K562 (cell line): ENCODE results near the gene PRPSAP1. TPM values are rescaled to one million over a fixed set of nuclear protein-coding genes. Genes with fewer than 3 reads are reported as not detected.

Source experiments
- ATAC-seq: fragments of 200-7000 bp; cut with Tn5 transposase; 3 replicates; pipeline ENCODE4 v1.9.1; 2020; ENCODE audit warnings: moderate library complexity
- BruUV-seq: library from RNA; stranded (reverse); fragments of 400-500 nt; replicated peaks from 2 replicates; lab custom pipeline; 2021; lab: Mats Ljungman, UMichigan
- CTCF ChIA-PET: fragments of 300-600 bp; formaldehyde crosslinking; extraction: SDS; loops from one replicate; lab custom pipeline; 2021; ENCODE audit warnings: low intra/inter-chr PET ratio; lab: Yijun Ruan, JAX
- POLR2A ChIA-PET: fragments of 300-600, 350-650 bp; sonication (Branson Sonifier 250); formaldehyde crosslinking; extraction: SDS; loops from one replicate; lab custom pipeline; 2021; ENCODE audit warnings: antibody characterized with exemption, inconsistent platforms; lab: Yijun Ruan, JAX
- DNase-seq, 4 experiments: peaks; one replicate each; pipeline versions ENCODE4 v3.0.0 to v3.0.0-alpha.2; 2011 to 2018; ENCODE audit warnings: low spot score in 3 of 4, mixed read lengths in 3 of 4; ENCODE audit errors: extremely low read depth in 1 of 4
- FAIRE-seq: peaks from 2 replicates; lab custom pipeline; 2011; peaks lifted over from hg19 to GRCh38; lab: Jason Lieb, UNC
- H2AFZ ChIP-seq: 2 replicates; pipeline ENCODE4 v1.6.0; 2011; ENCODE audit warnings: low read depth, low read length, control low read depth, inconsistent platforms
- H3K27ac ChIP-seq: fragments of 200-600 bp; 3 replicates; pipeline ENCODE4 v1.8.0; 2011; ENCODE audit warnings: low read depth, mild to moderate bottlenecking, control low read depth, inconsistent platforms, low read length, moderate library complexity, mixed read lengths; ENCODE audit errors: extremely low read depth
- H3K27me3 ChIP-seq, 2 experiments: fragments of 300-600 bp in 1 of 2; 2 replicates in 1 of 2; 3 replicates in 1 of 2; pipeline versions ENCODE4 v1.6.0 to v1.8.0; 2011; ENCODE audit warnings: inconsistent platforms in 2 of 2, low read length in 2 of 2, mild to moderate bottlenecking in 1 of 2, mixed read lengths in 1 of 2, moderate library complexity in 1 of 2; ENCODE audit not compliant: control insufficient read depth in 2 of 2, insufficient read depth in 2 of 2
- H3K36me3 ChIP-seq: fragments of 300-600 bp; 3 replicates; pipeline ENCODE4 v1.8.0; 2011; ENCODE audit warnings: mild to moderate bottlenecking, low read length, inconsistent platforms; ENCODE audit not compliant: control insufficient read depth, insufficient read depth
- H3K4me1 ChIP-seq, 2 experiments: fragments of 200-600 bp in 1 of 2; replicated peaks in 1 of 2; 2 replicates in 1 of 2; 3 replicates in 1 of 2; pipeline versions ENCODE4 v1.5.1 to v1.8.0; 2011; ENCODE audit warnings: inconsistent platforms in 2 of 2, low read length in 2 of 2, mild to moderate bottlenecking in 1 of 2, mixed read lengths in 1 of 2, moderate library complexity in 1 of 2; ENCODE audit not compliant: control insufficient read depth in 2 of 2, insufficient read depth in 2 of 2
- H3K4me2 ChIP-seq: 2 replicates; pipeline ENCODE4 v1.6.1; 2011; ENCODE audit warnings: low read length, control low read depth, inconsistent platforms, mixed read lengths; ENCODE audit not compliant: insufficient read depth
- H3K4me3 ChIP-seq: fragments of 200-600 bp; sonication (generic), shearing (Covaris generic); 2 replicates; pipeline ENCODE4 v1.5.1; 2016; ENCODE audit warnings: control low read depth, inconsistent platforms
- H3K79me2 ChIP-seq: fragments of 200-600 bp; 3 replicates; pipeline ENCODE4 v1.8.0; 2011; ENCODE audit warnings: low read length, inconsistent platforms; ENCODE audit not compliant: control insufficient read depth, insufficient read depth
- H3K9ac ChIP-seq, 2 experiments: 2 replicates each; pipeline versions ENCODE4 v1.6.0 to v1.6.1; 2011; ENCODE audit warnings: low read depth in 2 of 2, low read length in 2 of 2, control low read depth in 1 of 2, inconsistent platforms in 1 of 2, mild to moderate bottlenecking in 1 of 2, mixed read lengths in 1 of 2; ENCODE audit not compliant: insufficient read depth in 1 of 2
- H3K9me1 ChIP-seq: one replicate; pipeline ENCODE4 v1.6.0; 2011; ENCODE audit warnings: inconsistent platforms, mild to moderate bottlenecking, low read length, moderate library complexity; ENCODE audit not compliant: control insufficient read depth, insufficient read depth
- H3K9me3 ChIP-seq: replicated peaks from 2 replicates; pipeline ENCODE4 v1.5.1; 2011; ENCODE audit warnings: low read depth, low read length, inconsistent platforms; ENCODE audit not compliant: control insufficient read depth, insufficient read depth
- H4K20me1 ChIP-seq: replicated peaks from 2 replicates; pipeline ENCODE4 v1.6.1; 2011; ENCODE audit warnings: low read length, inconsistent platforms, mixed read lengths; ENCODE audit not compliant: control insufficient read depth, insufficient read depth
- ARID1B ChIP-seq: fragments of 450-650 bp; IDR thresholded peaks from 2 replicates; pipeline ENCODE4 v1.6.1; 2016; ENCODE audit warnings: antibody characterized with exemption, mild to moderate bottlenecking, inconsistent platforms
- BRD9 ChIP-seq: fragments of 450-650 bp; IDR thresholded peaks from 2 replicates; pipeline ENCODE4 v1.6.1; 2018; ENCODE audit warnings: low read depth; ENCODE audit not compliant: partially characterized antibody
- FOXA3 ChIP-seq, 2 experiments: fragments of 450-650 bp in 1 of 2; sonication (generic) in 1 of 2; formaldehyde crosslinking; IDR thresholded peaks in 1 of 2; conservative IDR thresholded peaks in 1 of 2; 2 replicates each; pipeline versions ENCODE4 v1.4.0 to v1.8.0; 2020 to 2022; ENCODE audit warnings: mild to moderate bottlenecking in 2 of 2, missing genetic modification reagents in 1 of 2
- HMG20A ChIP-seq: fragments of 450-650 bp; formaldehyde crosslinking; conservative IDR thresholded peaks from 2 replicates; pipeline ENCODE4 v1.4.0; 2020; ENCODE audit warnings: mild to moderate bottlenecking, mixed read lengths
- MAZ ChIP-seq, 2 experiments: fragments of 450-650 bp in 1 of 2; sonication (generic) in 1 of 2; formaldehyde crosslinking; IDR thresholded peaks in 1 of 2; conservative IDR thresholded peaks in 1 of 2; 2 replicates each; pipeline versions ENCODE4 v1.4.0 to v1.5.0; 2020; ENCODE audit warnings: mild to moderate bottlenecking in 1 of 2, missing genetic modification reagents in 1 of 2
- MTA1 ChIP-seq: fragments of 450-650 bp; IDR thresholded peaks from 2 replicates; pipeline ENCODE4 v1.6.1; 2017; ENCODE audit warnings: borderline replicate concordance
- NFATC3 ChIP-seq: fragments of 450-650 bp; IDR thresholded peaks from 2 replicates; pipeline ENCODE4 v1.6.1; 2017; ENCODE audit warnings: mild to moderate bottlenecking
- NFIC ChIP-seq: fragments of 450-650 bp; IDR thresholded peaks from 2 replicates; pipeline ENCODE4 v1.6.1; 2017; ENCODE audit warnings: mild to moderate bottlenecking, inconsistent platforms
- POLR3G ChIP-seq: IDR thresholded peaks from 2 replicates; pipeline ENCODE4 v1.6.1; 2011; ENCODE audit not compliant: insufficient read length, insufficient replicate concordance; ENCODE audit errors: extremely low read depth
- SMARCA5 ChIP-seq: fragments of 450-650 bp; IDR thresholded peaks from 2 replicates; pipeline ENCODE4 v1.6.1; 2016
- SNRNP70 ChIP-seq: fragments of 200-400 bp; formaldehyde crosslinking; optimal IDR thresholded peaks from 2 replicates; pipeline ENCODE3; 2017; ENCODE audit warnings: low read depth, low read length
- THRAP3 ChIP-seq: fragments of 450-650 bp; IDR thresholded peaks from 2 replicates; pipeline ENCODE4 v1.6.1; 2016; ENCODE audit warnings: mild to moderate bottlenecking, inconsistent platforms, borderline replicate concordance
- ZNF507 ChIP-seq: conservative IDR thresholded peaks from 2 replicates; pipeline ENCODE4 v1.6.1; 2017; ENCODE audit warnings: missing genetic modification characterization, missing compliant biosample characterization
- WGBS: fragments of 100-300 bp; shearing (Covaris generic); methylation state at CpG from one replicate; pipeline ENCODE4 v1.1.6; 2016; ENCODE audit warnings: low coverage, mixed read lengths; ENCODE audit not compliant: insufficient coverage; ENCODE audit errors: missing lambda C conversion rate; 5-methylcytosine and 5-hydroxymethylcytosine counted together
- in situ Hi-C: fragments of 300-500 bp; cut with MboI; formaldehyde crosslinking; loops from 4 replicates; pipeline ENCODE4 v1.15.0; 2018; ENCODE audit warnings: inconsistent platforms, mixed read lengths
- intact Hi-C: fragments of 100-400 bp; cut with micrococcal nuclease; formaldehyde crosslinking; loops from 2 replicates; pipeline ENCODE4 v1.14.2; 2022
- polyA plus RNA-seq, 8 experiments: library from polyadenylated mRNA; depleted of rRNA in 4 of 8; stranded (reverse) in 5 of 8; unstranded in 3 of 8; fragments of >200 nt; fragmentation: Nextera tagmentation in 2 of 8; fragmentation: Illumina TruSeq in 1 of 8; extraction: Ambion mirVana in 2 of 8; extraction: Trizol in 1 of 8; gene quantifications; 2 replicates each; pipeline versions ENCODE4 v1.2.1 to v1.2.3, GENCODE V29; 2011 to 2014; ENCODE audit warnings: inconsistent platforms in 1 of 8, missing spikeins in 1 of 8
- total RNA-seq, 7 experiments: library from RNA; depleted of rRNA in 6 of 7; stranded (reverse); fragments of >200 nt in 6 of 7; fragmentation: Illumina TruSeq in 2 of 7; extraction: Trizol in 2 of 7; gene quantifications; 2 replicates each; pipeline versions ENCODE4 v1.2.1 to v1.2.3, GENCODE V29; 2011 to 2021; ENCODE audit warnings: low replicate concordance in 1 of 7
- TF ChIP-seq, protein P1 (sequence below), 3 experiments: fragments of 200-800 bp in 1 of 3; sonication (Bioruptor generic) in 1 of 3; sonication (generic) in 1 of 3; formaldehyde crosslinking in 1 of 3; IDR thresholded peaks; 2 replicates each; pipeline versions ENCODE4 v1.6.1 to v1.8.0; 2016 to 2022; ENCODE audit warnings: mild to moderate bottlenecking in 2 of 3, missing compliant biosample characterization in 2 of 3, missing genetic modification characterization in 2 of 3, missing genetic modification reagents in 1 of 3
- TF ChIP-seq, protein P2 (sequence below): fragments of 250-450 bp; sonication (Bioruptor Pico); IDR thresholded peaks from 2 replicates; pipeline ENCODE4 v1.8.0; 2022; ENCODE audit warnings: moderate library complexity, mild to moderate bottlenecking, inconsistent platforms

The PRPSAP1 gene
- total and polyA plus RNA-seq, 9 of the 15 experiments (the other 6 are each of a cell fraction or from before 2014, with no cell fraction given), result 21.9 to 77.1 (median 40.8) TPM

DNA sequence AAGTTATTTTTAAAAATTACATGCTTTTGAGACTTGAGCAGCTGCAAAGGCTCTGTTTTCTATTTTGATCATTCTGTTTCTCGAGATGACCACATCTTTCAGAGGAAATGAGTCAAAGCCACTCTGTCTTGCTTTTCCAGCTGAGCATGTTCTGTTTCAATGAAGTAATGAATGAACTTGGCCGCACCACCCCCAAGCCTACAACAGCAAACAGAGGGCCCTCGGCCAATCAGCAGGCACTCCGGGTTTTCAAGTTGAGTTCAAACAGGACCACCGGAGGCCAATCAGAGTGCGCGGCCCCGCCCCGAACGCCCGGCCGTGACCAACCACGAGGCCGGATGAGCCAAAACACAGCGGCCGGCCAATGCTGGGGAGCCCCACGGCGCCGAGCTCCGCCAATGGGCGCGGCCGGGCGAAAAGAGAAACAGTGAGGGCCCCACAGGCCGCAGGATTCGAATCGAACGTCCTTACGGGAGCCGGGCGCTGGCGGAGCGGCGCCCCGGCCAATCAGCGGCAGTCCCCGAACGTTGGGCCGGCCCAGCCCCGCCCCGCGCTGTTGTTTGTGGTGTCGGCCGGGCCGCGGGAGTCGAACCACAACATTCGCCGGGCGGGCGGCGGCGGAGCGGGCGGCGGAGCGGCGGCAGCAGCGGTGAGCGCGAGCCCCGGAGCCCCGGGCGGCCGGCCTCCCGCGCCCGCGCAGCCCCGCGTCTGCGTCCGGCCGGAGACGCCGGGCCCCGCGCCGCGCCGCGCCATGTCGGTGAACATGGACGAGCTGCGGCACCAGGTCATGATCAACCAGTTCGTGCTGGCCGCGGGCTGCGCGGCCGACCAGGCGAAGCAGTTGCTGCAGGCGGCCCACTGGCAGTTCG is 88.7 kb downstream of the PRPSAP1 start, which contains the start of gene UBALD2 (continued):
- TF ChIP-seq, protein P1, sequence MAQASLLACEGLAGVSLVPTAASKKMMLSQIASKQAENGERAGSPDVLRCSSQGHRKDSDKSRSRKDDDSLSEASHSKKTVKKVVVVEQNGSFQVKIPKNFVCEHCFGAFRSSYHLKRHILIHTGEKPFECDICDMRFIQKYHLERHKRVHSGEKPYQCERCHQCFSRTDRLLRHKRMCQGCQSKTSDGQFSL (CRISPR knock-in tag; IDR thresholded peaks at IDR 0.05), result no peak
- TF ChIP-seq, protein P1 (tag; IDR thresholded peaks at IDR 0.05), result no peak
- no peak for TF ChIP-seq POLR3G
- TF ChIP-seq, all 486 proteins: peak for 114

DNA sequence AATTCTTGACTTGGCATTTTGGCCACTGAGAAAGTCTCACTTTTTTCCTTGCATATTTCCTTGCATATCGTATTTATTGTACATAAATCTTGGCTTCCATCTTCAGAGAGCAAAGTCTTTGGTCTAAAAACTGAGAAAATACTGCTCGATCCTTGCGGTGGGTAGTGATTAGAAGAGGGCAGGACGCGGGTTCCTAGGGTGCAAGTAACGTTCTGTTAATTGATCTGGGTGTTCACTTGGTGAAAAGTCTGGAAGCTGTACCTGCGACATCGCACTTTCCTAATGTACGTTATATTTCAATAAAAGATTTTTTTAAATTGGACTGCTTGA is 89.3 kb downstream of the PRPSAP1 start:
- DNase-seq (no peak), ATAC-seq (no peak)
- TF ChIP-seq BRD9, result no peak
- TF ChIP-seq ZNF507 (tag), result peak; percentile 77
- 0 out of 2 replicates have a peak, but pooled peaks have one; percentile 34 for TF ChIP-seq NFATC3
- TF ChIP-seq ARID1B, result 0 out of 2 replicates have a peak, but pooled peaks have one; percentile 9
- TF ChIP-seq THRAP3, result peak; percentile 92; the same call in 1 of the 2 replicates
- TF ChIP-seq FOXA3 (CRISPR knock-in tag; conservative IDR thresholded peaks at IDR 0.05 in 1 of 2, IDR thresholded peaks at IDR 0.05 in 1 of 2), result 0 out of 4 replicates have a peak, but pooled peaks of 1 of the 2 experiments have one; percentile 12
- TF ChIP-seq MTA1, result 0 out of 2 replicates have a peak, but pooled peaks have one; percentile 39
- no peak for TF ChIP-seq SNRNP70
- TF ChIP-seq, protein P2, sequence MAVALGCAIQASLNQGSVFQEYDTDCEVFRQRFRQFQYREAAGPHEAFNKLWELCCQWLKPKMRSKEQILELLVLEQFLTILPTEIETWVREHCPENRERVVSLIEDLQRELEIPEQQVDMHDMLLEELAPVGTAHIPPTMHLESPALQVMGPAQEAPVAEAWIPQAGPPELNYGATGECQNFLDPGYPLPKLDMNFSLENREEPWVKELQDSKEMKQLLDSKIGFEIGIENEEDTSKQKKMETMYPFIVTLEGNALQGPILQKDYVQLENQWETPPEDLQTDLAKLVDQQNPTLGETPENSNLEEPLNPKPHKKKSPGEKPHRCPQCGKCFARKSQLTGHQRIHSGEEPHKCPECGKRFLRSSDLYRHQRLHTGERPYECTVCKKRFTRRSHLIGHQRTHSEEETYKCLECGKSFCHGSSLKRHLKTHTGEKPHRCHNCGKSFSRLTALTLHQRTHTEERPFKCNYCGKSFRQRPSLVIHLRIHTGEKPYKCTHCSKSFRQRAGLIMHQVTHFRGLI (CRISPR knock-in tag), result no peak
- TF ChIP-seq, protein P1 (CRISPR knock-in tag; IDR thresholded peaks at IDR 0.05), result no peak
- TF ChIP-seq, protein P1 (tag; IDR thresholded peaks at IDR 0.05), result 0 out of 4 replicates have a peak, but pooled peaks of 1 of the 2 experiments have one; percentile 52
- 0 out of 2 replicates have a peak, but pooled peaks have one; percentile 25 for TF ChIP-seq SMARCA5
- TF ChIP-seq MAZ (CRISPR knock-in tag; conservative IDR thresholded peaks at IDR 0.05 in 1 of 2, IDR thresholded peaks at IDR 0.05 in 1 of 2), result 0 out of 4 replicates have a peak, but pooled peaks of 1 of the 2 experiments have one; percentile 1
- TF ChIP-seq NFIC, result 0 out of 2 replicates have a peak, but pooled peaks have one; percentile 8
- no peak for TF ChIP-seq HMG20A

More for the DNA sequence above, 89.3 kb downstream of the PRPSAP1 start:
- Histone ChIP-seq H3K27ac (peak overlapping the region; percentile 83), H3K36me3 (peaks cover 25% of the 10 kb centered on the region), H3K27me3 (no peaks in the 10 kb centered on the region), H3K9ac (peak overlapping the region in 1 of 2 experiments; percentile 53; a peak in 2 of 4 replicates), H3K79me2 (peaks cover 41% of the 10 kb centered on the region), H3K9me1 (no peaks in the 10 kb centered on the region), H3K4me2 (peak overlapping the region; percentile 44), H3K4me1 (peaks cover 31 to 33% of the 10 kb centered on the region in 2 experiments), H3K9me3 (no peaks in the 10 kb centered on the region), H3K4me3 (no peak overlapping the region), H4K20me1 (no peaks in the 10 kb centered on the region), H2AFZ (peak overlapping the region; percentile 79)
- no peak for FAIRE-seq
- in situ Hi-C loops (loop anchor here (5.0 kb wide), 1 partner anchor 67 kb away; no protein-coding TSS in a partner anchor), intact Hi-C loops (no loop called here)
- ChIA-PET POLR2A (interaction anchor here (0.6 to 3.4 kb wide), 16 partner anchors 8 to 326 kb away, joined by 3 to 28 read pairs (median 4); partner anchors contain the start of gene RNF157), CTCF (no interaction called here)
- 61% methylated on average over 9 of the region's 9 CpGs for WGBS
- TSS peak; percentile 58 for BruUV-seq
